ENCODE results near the gene ELN.

Gene ELN

GRCh38 chr7:74048999-74049599 lies 21.1 kb downstream of the ELN start:
- peaks cover 5% of the 10 kb centered on the region for H3K4me1 Mint-ChIP-seq

GRCh38 chr7:74049997-74050798 lies 22.2 kb downstream of the ELN start:
- Mint-ChIP-seq H3K27me3 (peaks cover 13% of the 10 kb centered on the region), H3K4me1 (peaks cover 5% of the 10 kb centered on the region)

More at GRCh38 chr7:74048999-74049599, 21.1 kb downstream of the ELN start:
- Mint-ChIP-seq H3K27me3 (peaks cover 9% of the 10 kb centered on the region), H3K27ac (no peak overlapping the region), H3K9me3 (peaks cover 3% of the 10 kb centered on the region), H3K4me3 (no peak overlapping the region), H3K36me3 (no peaks in the 10 kb centered on the region)
- no peak for DNase-seq (ENCODE audit: low spot score in 2 of 2)
- ATAC-seq (ENCODE audit: low read depth): no peak

GRCh38 chr7:74051193-74051592 lies 23.2 kb downstream of the ELN start:
- H3K4me1 Mint-ChIP-seq: peaks cover 5% of the 10 kb centered on the region
- ATAC-seq (ENCODE audit: low read depth) (no peak), DNase-seq (ENCODE audit: low spot score in 2 of 2) (no peak)
- no peak overlapping the region for H3K4me3 Mint-ChIP-seq
- peaks cover 3% of the 10 kb centered on the region for H3K9me3 Mint-ChIP-seq
- H3K36me3 Mint-ChIP-seq: no peaks in the 10 kb centered on the region
- no peak overlapping the region for H3K27ac Mint-ChIP-seq
- peaks cover 13% of the 10 kb centered on the region for H3K27me3 Mint-ChIP-seq

More at GRCh38 chr7:74049997-74050798, 22.2 kb downstream of the ELN start:
- DNase-seq (ENCODE audit: low spot score in 2 of 2) (no peak), ATAC-seq (ENCODE audit: low read depth) (no peak)
- Mint-ChIP-seq H3K9me3 (peaks cover 3% of the 10 kb centered on the region), H3K36me3 (no peaks in the 10 kb centered on the region), H3K4me3 (no peak overlapping the region), H3K27ac (no peak overlapping the region)

- H3K27me3 Mint-ChIP-seq: peaks cover 13% of the 10 kb centered on the region
- no peak overlapping the region for H3K4me3 Mint-ChIP-seq
- peak overlapping the region; percentile 7 for H3K27ac Mint-ChIP-seq
- peaks cover 5% of the 10 kb centered on the region for H3K4me1 Mint-ChIP-seq
- H3K36me3 Mint-ChIP-seq: no peaks in the 10 kb centered on the region
- H3K9me3 Mint-ChIP-seq: peaks cover 3% of the 10 kb centered on the region
- DNase-seq (ENCODE audit: low spot score in 2 of 2) (no peak), ATAC-seq (ENCODE audit: low read depth) (no peak)
These were observed 23.8 kb downstream of the ELN start for GRCh38 chr7:74051629-74052410.

- Mint-ChIP-seq H3K27ac (peak overlapping the region; percentile 7), H3K36me3 (no peaks in the 10 kb centered on the region), H3K27me3 (peaks cover 13% of the 10 kb centered on the region), H3K4me1 (peaks cover 5% of the 10 kb centered on the region), H3K4me3 (no peak overlapping the region), H3K9me3 (peaks cover 3% of the 10 kb centered on the region)
- DNase-seq (ENCODE audit: low spot score in 2 of 2) (no peak), ATAC-seq (ENCODE audit: low read depth) (no peak)
These were observed 24.7 kb downstream of the ELN start for GRCh38 chr7:74052628-74053027.

GRCh38 chr7:74053589-74054186 lies 25.7 kb downstream of the ELN start:
- Mint-ChIP-seq H3K4me3 (no peak overlapping the region), H3K9me3 (peaks cover 3% of the 10 kb centered on the region), H3K27ac (no peak overlapping the region), H3K27me3 (peaks cover 18% of the 10 kb centered on the region), H3K4me1 (peaks cover 5% of the 10 kb centered on the region), H3K36me3 (no peaks in the 10 kb centered on the region)
- ATAC-seq (ENCODE audit: low read depth): no peak
- DNase-seq (ENCODE audit: low spot score in 2 of 2): no peak

- peaks cover 5% of the 10 kb centered on the region for H3K4me1 Mint-ChIP-seq
- H3K27ac Mint-ChIP-seq: no peak overlapping the region
- H3K27me3 Mint-ChIP-seq: peaks cover 18% of the 10 kb centered on the region
- no peak for ATAC-seq (ENCODE audit: low read depth)
- no peaks in the 10 kb centered on the region for H3K36me3 Mint-ChIP-seq
- H3K4me3 Mint-ChIP-seq: no peak overlapping the region
- peaks cover 3% of the 10 kb centered on the region for H3K9me3 Mint-ChIP-seq
- no peak for DNase-seq (ENCODE audit: low spot score in 2 of 2)
These were observed 28.3 kb downstream of the ELN start for GRCh38 chr7:74056096-74056915.

GRCh38 chr7:74057216-74057925 lies 29.4 kb downstream of the ELN start:
- no peak for DNase-seq (ENCODE audit: low spot score in 2 of 2)
- ATAC-seq (ENCODE audit: low read depth): no peak
- Mint-ChIP-seq H3K4me3 (no peak overlapping the region), H3K9me3 (peaks cover 2% of the 10 kb centered on the region), H3K36me3 (no peaks in the 10 kb centered on the region), H3K27ac (no peak overlapping the region), H3K4me1 (peaks cover 8% of the 10 kb centered on the region), H3K27me3 (peaks cover 17% of the 10 kb centered on the region)

GRCh38 chr7:74057987-74058386 lies 30.0 kb downstream of the ELN start:
- no peak for ATAC-seq (ENCODE audit: low read depth)
- Mint-ChIP-seq H3K4me3 (no peak overlapping the region), H3K27ac (no peak overlapping the region), H3K4me1 (peaks cover 5% of the 10 kb centered on the region), H3K36me3 (no peaks in the 10 kb centered on the region), H3K27me3 (peaks cover 17% of the 10 kb centered on the region), H3K9me3 (peaks cover 1% of the 10 kb centered on the region)
- DNase-seq (ENCODE audit: low spot score in 2 of 2): no peak

GRCh38 chr7:74058486-74058885 lies 30.5 kb downstream of the ELN start:
- Mint-ChIP-seq H3K4me3 (no peak overlapping the region), H3K4me1 (peaks cover 5% of the 10 kb centered on the region), H3K27ac (no peak overlapping the region), H3K9me3 (peaks cover 1% of the 10 kb centered on the region), H3K27me3 (peaks cover 14% of the 10 kb centered on the region), H3K36me3 (no peaks in the 10 kb centered on the region)
- ATAC-seq (ENCODE audit: low read depth): no peak
- DNase-seq (ENCODE audit: low spot score in 2 of 2): no peak

GRCh38 chr7:74059037-74059436 lies 31.1 kb downstream of the ELN start:
- H3K9me3 Mint-ChIP-seq: no peaks in the 10 kb centered on the region
- H3K36me3 Mint-ChIP-seq: no peaks in the 10 kb centered on the region
- no peak overlapping the region for H3K27ac Mint-ChIP-seq
- ATAC-seq (ENCODE audit: low read depth) (no peak), DNase-seq (ENCODE audit: low spot score in 2 of 2) (no peak)
- no peak overlapping the region for H3K4me3 Mint-ChIP-seq
- H3K4me1 Mint-ChIP-seq: peaks cover 5% of the 10 kb centered on the region
- peaks cover 9% of the 10 kb centered on the region for H3K27me3 Mint-ChIP-seq

GRCh38 chr7:74059681-74060588 lies 32.0 kb downstream of the ELN start:
- Mint-ChIP-seq H3K27me3 (peaks cover 5% of the 10 kb centered on the region), H3K4me1 (peaks cover 5% of the 10 kb centered on the region), H3K4me3 (no peak overlapping the region), H3K9me3 (no peaks in the 10 kb centered on the region), H3K27ac (no peak overlapping the region), H3K36me3 (no peaks in the 10 kb centered on the region)
- ATAC-seq (ENCODE audit: low read depth) (no peak), DNase-seq (ENCODE audit: low spot score in 2 of 2) (no peak)
